Activated CD4-positive, alpha-beta T cell treated with anti-CD3 and anti-CD28 coated beads for 24 hours (primary cell): ENCODE data around the gene GRIN2D.
A peak's percentile ranks its signal among the peaks of the same experiment; 100 is the strongest.

Experiments
- DNase-seq, 2 donors: peaks; one replicate each; pipeline ENCODE4 v3.0.0-alpha.2; 2020; ENCODE audit warnings: low read depth in 2 of 2

GRIN2D gene

GRCh38 chr19:48397263-48398101 is 4.0 kb downstream of the GRIN2D start:
- DNase-seq, result no peak

GRCh38 chr19:48398102-48398374 is 4.6 kb downstream of the GRIN2D start:
- no peak for DNase-seq

GRCh38 chr19:48398375-48399235 is 5.1 kb downstream of the GRIN2D start:
- DNase-seq, result peak; percentile 71 to 80

GRCh38 chr19:48400018-48400742 is 6.7 kb downstream of the GRIN2D start:
- DNase-seq, result no peak

GRCh38 chr19:48401287-48401686 is 7.8 kb downstream of the GRIN2D start:
- no peak for DNase-seq

- no peak for DNase-seq
These were observed 10.1 kb downstream of the GRIN2D start for GRCh38 chr19:48403606-48404005.

GRCh38 chr19:48405010-48405659 is 11.7 kb downstream of the GRIN2D start:
- DNase-seq, result no peak

- no peak for DNase-seq
These were observed 12.4 kb downstream of the GRIN2D start for GRCh38 chr19:48405850-48406249.

GRCh38 chr19:48413879-48414587 is 20.6 kb downstream of the GRIN2D start:
- no peak for DNase-seq

GRCh38 chr19:48415395-48415794 is 21.9 kb downstream of the GRIN2D start:
- DNase-seq, result peak; percentile 52 to 72

- no peak for DNase-seq
These were observed 22.3 kb downstream of the GRIN2D start for GRCh38 chr19:48415806-48416221.

- DNase-seq, result no peak
These were observed 24.0 kb downstream of the GRIN2D start for GRCh38 chr19:48417421-48417820.

GRCh38 chr19:48418317-48419064 is 25.0 kb downstream of the GRIN2D start:
- DNase-seq, result no peak

GRCh38 chr19:48419158-48419920 is 25.9 kb downstream of the GRIN2D start:
- peak; percentile 54 to 58 for DNase-seq

- DNase-seq, result no peak
These were observed 28.1 kb downstream of the GRIN2D start for GRCh38 chr19:48421548-48421947.

GRCh38 chr19:48424694-48425219 is 31.3 kb downstream of the GRIN2D start:
- no peak for DNase-seq

GRCh38 chr19:48428670-48429069 is 35.2 kb downstream of the GRIN2D start:
- DNase-seq, result no peak

GRCh38 chr19:48433337-48433736 is 39.9 kb downstream of the GRIN2D start:
- DNase-seq, result no peak

- no peak for DNase-seq
These were observed 43.1 kb downstream of the GRIN2D start for GRCh38 chr19:48436586-48436985.
